Measurements from ENCODE around the gene CWC27. TPM values are rescaled to one million over a fixed set of nuclear protein-coding genes. Genes with fewer than 3 reads are reported as not detected.

CWC27 gene
- total RNA-seq, 4 donors from 2014 or later, result 13.0 to 22.9 (median 19.9) TPM

- no peaks in the 10 kb centered on the region for H3K36me3 ChIP-seq
- H3K4me3 ChIP-seq, result no peak overlapping the region
- H3K4me1 ChIP-seq, result peaks cover 0 to 29% (median 5%) of the 10 kb centered on the region in 3 donors
- H3K27ac ChIP-seq, result no peak overlapping the region
- H3K9me3 ChIP-seq, result no peaks in the 10 kb centered on the region
- no peak for TF ChIP-seq EP300 (IDR thresholded peaks at IDR 0.05)
- no peak for TF ChIP-seq CTCF (IDR thresholded peaks at IDR 0.05)
- TF ChIP-seq POLR2AphosphoS5 (IDR thresholded peaks at IDR 0.05), result peak; percentile 77
- 42 to 72% methylated on average over 5 to 6 of the region's 6 CpGs for WGBS, 2 donors (ENCODE audit: low coverage in 1 of 2)
- peak; percentile 41 for ATAC-seq
- H3K27me3 ChIP-seq, result no peaks in the 10 kb centered on the region
These were observed 263.5 kb downstream of the CWC27 start for GRCh38 chr5:65032250-65032649.

DNA sequence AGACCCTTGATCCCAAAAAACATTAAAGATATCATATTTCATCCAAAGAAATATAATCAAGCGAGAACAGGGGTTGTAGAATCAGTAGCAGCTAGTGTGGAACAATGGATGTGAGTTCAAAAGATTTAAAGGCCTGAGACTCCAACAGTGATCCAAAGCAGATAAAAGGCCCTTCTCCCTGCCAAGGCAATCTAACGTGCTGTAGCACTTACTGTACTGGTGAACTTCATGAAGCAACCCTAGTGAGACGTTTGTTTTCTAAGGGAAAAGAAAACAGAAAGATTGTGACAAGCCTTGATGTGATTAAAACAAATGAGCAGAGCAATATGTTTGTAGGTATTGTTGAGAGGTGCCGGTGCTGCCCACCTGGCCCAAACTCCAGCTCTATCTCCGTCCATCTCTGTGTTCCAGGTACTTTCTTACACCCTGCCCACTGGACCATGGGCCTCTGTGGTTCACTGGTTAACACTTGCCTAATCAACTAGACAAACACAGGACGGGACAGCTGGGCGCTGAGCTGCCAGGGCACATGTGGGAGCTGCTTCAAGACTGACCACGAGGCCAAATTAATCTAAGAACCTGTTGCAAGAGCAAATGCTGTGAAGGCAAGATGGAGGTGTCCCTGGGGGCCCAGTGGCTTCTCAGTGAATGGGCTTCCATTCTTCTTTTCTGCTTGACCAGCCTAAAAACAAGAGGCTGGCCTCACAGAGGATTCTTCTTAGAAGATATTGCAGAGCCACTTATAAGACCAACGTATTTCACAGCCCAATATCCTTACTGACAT, 265.5 kb downstream of the CWC27 start:
- Histone ChIP-seq H3K9me3 (no peaks in the 10 kb centered on the region), H3K27ac (peak overlapping the region in 3 of 4 donors; percentile 94 to 97 (median 97)), H3K4me1 (peaks cover 0 to 39% (median 5%) of the 10 kb centered on the region in 3 donors), H3K4me3 (no peak overlapping the region), H3K36me3 (no peaks in the 10 kb centered on the region), H3K27me3 (no peaks in the 10 kb centered on the region)
- TF ChIP-seq POLR2AphosphoS5 (IDR thresholded peaks at IDR 0.05), result no peak
- TF ChIP-seq EP300 (IDR thresholded peaks at IDR 0.05), result no peak
- no peak for TF ChIP-seq CTCF (IDR thresholded peaks at IDR 0.05)
- TF ChIP-seq POLR2A (IDR thresholded peaks at IDR 0.05), result no peak
- no peak for ATAC-seq
- 71 to 92% methylated on average over 4 to 5 of the region's 9 CpGs for WGBS, 2 donors (ENCODE audit: low coverage in 1 of 2)

- no peak for ATAC-seq
- peak overlapping the region; percentile 94 to 99 (median 97) for H3K27ac ChIP-seq
- no peaks in the 10 kb centered on the region for H3K36me3 ChIP-seq
- TF ChIP-seq POLR2AphosphoS5 (IDR thresholded peaks at IDR 0.05) (no peak), POLR2A (IDR thresholded peaks at IDR 0.05) (no peak), CTCF (IDR thresholded peaks at IDR 0.05) (no peak), EP300 (IDR thresholded peaks at IDR 0.05) (no peak)
- H3K9me3 ChIP-seq, result no peaks in the 10 kb centered on the region
- 67% methylated on average over 3 of the region's 14 CpGs; no CpG with 5 or more reads in 1 of the 2 donors for WGBS, 2 donors (ENCODE audit: low coverage in 1 of 2)
- peak overlapping the region in 1 of 2 donors; percentile 81 for H3K4me3 ChIP-seq
- peaks cover 0 to 39% (median 5%) of the 10 kb centered on the region in 3 donors for H3K4me1 ChIP-seq
- no peaks in the 10 kb centered on the region for H3K27me3 ChIP-seq
These were observed 266.1 kb downstream of the CWC27 start for GRCh38 chr5:65034813-65035209.

DNA sequence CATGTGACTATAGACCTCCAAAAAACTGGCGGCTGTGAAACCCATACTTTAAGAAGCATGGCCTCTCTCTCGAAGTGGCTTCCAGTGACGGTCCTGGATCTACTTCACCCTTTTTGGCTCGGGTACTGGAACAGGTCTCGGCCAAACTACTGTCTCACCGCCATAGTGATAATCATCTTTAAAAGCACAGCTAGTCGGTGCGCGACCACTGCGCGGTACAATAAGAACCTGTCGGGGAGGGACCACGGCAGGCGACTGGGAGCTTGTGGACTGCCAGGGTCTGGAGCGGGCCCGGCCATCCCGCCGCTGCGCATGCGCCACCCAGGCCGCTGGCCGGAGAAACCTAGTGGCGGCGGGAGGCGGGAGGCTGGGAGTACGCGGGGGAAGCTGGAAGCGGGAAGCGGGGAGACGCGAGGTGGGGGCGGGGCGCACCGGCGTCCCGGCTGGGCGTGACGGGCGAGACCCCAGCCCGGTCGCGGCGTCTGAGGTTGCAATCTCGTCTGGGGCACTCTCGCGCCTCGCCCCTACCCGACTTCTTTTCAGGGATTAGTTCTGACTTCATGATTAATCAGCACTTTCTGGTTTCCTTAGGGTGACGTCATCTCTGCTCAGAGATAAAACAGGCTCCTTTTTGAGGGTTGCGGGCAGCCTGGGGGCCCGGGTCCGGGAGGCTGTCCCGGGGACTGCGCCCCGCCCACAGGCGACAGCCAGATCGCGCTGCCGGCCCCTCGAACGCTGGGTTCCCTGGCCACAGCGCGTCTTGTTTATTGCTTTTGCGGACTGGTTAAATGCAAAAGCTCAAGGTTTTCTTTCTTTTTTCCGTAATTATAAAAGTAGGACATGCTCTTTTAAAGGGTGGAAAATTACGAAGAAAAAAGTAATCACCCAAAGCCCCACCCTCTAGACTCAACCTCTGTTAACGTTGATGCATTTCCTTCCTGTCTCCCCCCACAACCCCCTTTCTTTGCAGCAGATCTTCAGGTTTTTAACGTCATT, 266.8 kb downstream of the CWC27 start:
- H3K4me3 ChIP-seq, result peak overlapping the region; percentile 81 to 98
- no peaks in the 10 kb centered on the region for H3K27me3 ChIP-seq
- peak; percentile 95 for ATAC-seq
- H3K4me1 ChIP-seq, result peaks cover 0 to 39% (median 5%) of the 10 kb centered on the region in 3 donors
- H3K9me3 ChIP-seq, result no peaks in the 10 kb centered on the region
- peak overlapping the region; percentile 94 to 99 (median 97) for H3K27ac ChIP-seq
- 0 to 1% methylated on average over 17 of the region's 68 CpGs for WGBS, 2 donors (ENCODE audit: low coverage in 1 of 2)
- H3K36me3 ChIP-seq, result no peaks in the 10 kb centered on the region
- TF ChIP-seq CTCF (IDR thresholded peaks at IDR 0.05) (peak in 2 of 4 experiments; percentile 21 to 47), EP300 (IDR thresholded peaks at IDR 0.05) (no peak), POLR2AphosphoS5 (IDR thresholded peaks at IDR 0.05) (peak; percentile 70), POLR2A (IDR thresholded peaks at IDR 0.05) (peak; percentile 38 to 50)

All from gastroesophageal sphincter (tissue), 4 donors.